HEK293 (cell line): Measurements from ENCODE around the gene EDARADD.

Source experiments
- CTCF ChIA-PET: fragments of 350-600 bp; formaldehyde crosslinking; extraction: SDS; loops from one replicate; lab custom pipeline; 2021; ENCODE audit warnings: antibody characterized with exemption; lab: Yijun Ruan, JAX
- POLR2A ChIA-PET: fragments of 300-600 bp; formaldehyde crosslinking; extraction: SDS; loops from one replicate; lab custom pipeline; 2020; ENCODE audit warnings: antibody characterized with exemption, inconsistent platforms; lab: Yijun Ruan, JAX
- H3K27ac ChIP-seq: fragments of 200-500 bp; sonication (Bioruptor generic); 2 replicates; pipeline ENCODE4 v1.5.1; 2014; ENCODE audit warnings: low read depth, low read length, control low read depth, inconsistent platforms; ENCODE audit errors: extremely low read depth
- H3K36me3 ChIP-seq, 2 experiments: fragments of 200-500 bp in 1 of 2; sonication (Bioruptor generic) in 1 of 2; 1 replicate in 1 of 2; 2 replicates in 1 of 2; pipeline ENCODE4 v1.5.1; 2014 to 2017; ENCODE audit warnings: inconsistent platforms in 2 of 2, low read length in 2 of 2; ENCODE audit not compliant: control insufficient read depth in 2 of 2, insufficient read depth in 1 of 2
- H3K4me1 ChIP-seq: fragments of 200-500 bp; sonication (Bioruptor generic); 2 replicates; pipeline ENCODE4 v1.5.1; 2014; ENCODE audit warnings: mild to moderate bottlenecking, low read length, inconsistent platforms; ENCODE audit not compliant: control insufficient read depth, insufficient read depth
- H3K4me3 ChIP-seq: 2 replicates; pipeline ENCODE4 v1.5.1; 2011; ENCODE audit warnings: low read depth, mild to moderate bottlenecking, control low read depth, low read length, moderate library complexity
- H3K9me3 ChIP-seq: fragments of 200-500 bp; sonication (Bioruptor generic); 2 replicates; pipeline ENCODE4 v1.5.1; 2014; ENCODE audit warnings: low read depth, low read length, inconsistent platforms; ENCODE audit not compliant: control insufficient read depth, insufficient read depth
- KLF1 ChIP-seq: fragments of 450-650 bp; formaldehyde crosslinking; IDR thresholded peaks from 2 replicates; pipeline ENCODE4 v1.5.1; 2016; ENCODE audit warnings: missing biosample characterization, missing genetic modification characterization
- KLF9 ChIP-seq: fragments of 450-650 bp; formaldehyde crosslinking; IDR thresholded peaks from 2 replicates; pipeline ENCODE4 v1.5.1; 2016; ENCODE audit warnings: missing biosample characterization, missing genetic modification characterization, low read depth
- PATZ1 ChIP-seq: fragments of 450-650 bp; formaldehyde crosslinking; IDR thresholded peaks from 2 replicates; pipeline ENCODE4 v1.5.1; 2016; ENCODE audit warnings: missing biosample characterization, missing genetic modification characterization
- PRDM10 ChIP-seq: fragments of 450-650 bp; formaldehyde crosslinking; IDR thresholded peaks from 2 replicates; pipeline ENCODE4 v1.5.1; 2016; ENCODE audit warnings: missing biosample characterization, missing genetic modification characterization
- TCF7L2 ChIP-seq: IDR thresholded peaks from 2 replicates; pipeline ENCODE4 v1.6.1; 2011; ENCODE audit warnings: low read depth, mild to moderate bottlenecking, inconsistent platforms, low read length, moderate library complexity, borderline replicate concordance
- ZNF112 ChIP-seq: fragments of 450-650 bp; formaldehyde crosslinking; IDR thresholded peaks from 2 replicates; pipeline ENCODE4 v1.5.0; 2017; ENCODE audit warnings: missing biosample characterization, missing genetic modification characterization
- ZNF114 ChIP-seq: fragments of 450-650 bp; formaldehyde crosslinking; IDR thresholded peaks from 2 replicates; pipeline ENCODE4 v1.5.0; 2017; ENCODE audit warnings: missing biosample characterization, missing genetic modification characterization
- ZNF132 ChIP-seq: fragments of 450-650 bp; formaldehyde crosslinking; IDR thresholded peaks from 2 replicates; pipeline ENCODE4 v1.5.1; 2017; ENCODE audit warnings: missing biosample characterization, missing genetic modification characterization, borderline replicate concordance
- ZNF23 ChIP-seq: fragments of 450-650 bp; formaldehyde crosslinking; IDR thresholded peaks from 2 replicates; pipeline ENCODE4 v1.5.1; 2016; ENCODE audit warnings: missing biosample characterization, missing genetic modification characterization, borderline replicate concordance
- ZNF239 ChIP-seq: fragments of 450-650 bp; formaldehyde crosslinking; IDR thresholded peaks from 2 replicates; pipeline ENCODE4 v1.5.1; 2016; ENCODE audit warnings: missing biosample characterization, missing genetic modification characterization
- ZNF341 ChIP-seq: fragments of 450-650 bp; formaldehyde crosslinking; IDR thresholded peaks from 2 replicates; pipeline ENCODE4; 2016; ENCODE audit warnings: low read depth, missing biosample characterization, missing genetic modification characterization
- ZNF544 ChIP-seq: fragments of 450-650 bp; formaldehyde crosslinking; IDR thresholded peaks from 2 replicates; pipeline ENCODE4 v1.5.0; 2017; ENCODE audit warnings: missing biosample characterization, missing genetic modification characterization
- ZNF621 ChIP-seq: fragments of 450-650 bp; formaldehyde crosslinking; IDR thresholded peaks from 2 replicates; pipeline ENCODE4 v1.5.1; 2017; ENCODE audit warnings: missing biosample characterization, missing genetic modification characterization
- ZNF629 ChIP-seq: fragments of 450-650 bp; formaldehyde crosslinking; IDR thresholded peaks from 2 replicates; pipeline ENCODE4 v1.5.1; 2017; ENCODE audit warnings: missing biosample characterization, missing genetic modification characterization
- ZNF670 ChIP-seq: fragments of 450-650 bp; formaldehyde crosslinking; IDR thresholded peaks from 2 replicates; pipeline ENCODE4 v1.5.1; 2016; ENCODE audit warnings: missing biosample characterization, missing genetic modification characterization, low read depth
- ZNF777 ChIP-seq: fragments of 450-650 bp; formaldehyde crosslinking; IDR thresholded peaks from 2 replicates; pipeline ENCODE4 v1.5.1; 2017; ENCODE audit warnings: missing biosample characterization, missing genetic modification characterization, borderline replicate concordance
- ZNF792 ChIP-seq: fragments of 450-650 bp; formaldehyde crosslinking; IDR thresholded peaks from 2 replicates; pipeline ENCODE4 v1.5.1; 2016; ENCODE audit warnings: missing biosample characterization, missing genetic modification characterization
- TF ChIP-seq, protein P1 (sequence below): fragments of 450-650 bp; formaldehyde crosslinking; IDR thresholded peaks from 2 replicates; pipeline ENCODE4 v1.5.1; 2016; ENCODE audit warnings: missing biosample characterization, missing genetic modification characterization
- TF ChIP-seq, protein P2 (sequence below): fragments of 450-650 bp; formaldehyde crosslinking; IDR thresholded peaks from 2 replicates; pipeline ENCODE4 v1.5.1; 2016; ENCODE audit warnings: missing biosample characterization, missing genetic modification characterization

The EDARADD gene

DNA sequence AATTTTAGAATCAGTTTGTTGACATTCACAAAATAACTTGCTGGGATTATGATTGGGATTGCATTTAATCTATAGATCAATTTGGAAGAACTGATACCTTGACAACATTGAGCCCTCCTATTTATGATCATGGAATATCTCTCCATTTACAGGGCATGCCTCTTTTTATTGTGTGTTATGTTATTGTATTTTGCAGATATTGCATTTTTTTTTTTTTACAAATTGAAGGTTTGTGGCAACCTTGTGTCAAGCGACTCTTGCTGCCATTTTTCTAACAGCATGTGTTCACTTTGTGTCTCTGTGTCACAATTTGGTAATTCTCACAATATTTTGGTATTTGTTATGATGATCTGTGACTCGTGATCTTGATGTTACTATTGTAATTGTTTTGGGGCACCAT is 46.3 kb downstream of the EDARADD start:
- Histone ChIP-seq H3K36me3 (peaks cover 0 to 7% of the 10 kb centered on the region in 2 experiments; a peak in 1 of 3 replicates), H3K27ac (no peak overlapping the region), H3K4me3 (no peak overlapping the region), H3K4me1 (no peaks in the 10 kb centered on the region), H3K9me3 (no peaks in the 10 kb centered on the region)
- ChIA-PET CTCF (interaction anchor here (2.9 kb wide), 1 partner anchor 11 kb away, joined by 17 read pairs; no protein-coding TSS in a partner anchor), POLR2A (no interaction called here)
- no peak for TF ChIP-seq ZNF629 (tag by site-specific recombination)
- no peak for TF ChIP-seq TCF7L2
- TF ChIP-seq PATZ1 (tag by site-specific recombination) = no peak
- TF ChIP-seq, protein P1, sequence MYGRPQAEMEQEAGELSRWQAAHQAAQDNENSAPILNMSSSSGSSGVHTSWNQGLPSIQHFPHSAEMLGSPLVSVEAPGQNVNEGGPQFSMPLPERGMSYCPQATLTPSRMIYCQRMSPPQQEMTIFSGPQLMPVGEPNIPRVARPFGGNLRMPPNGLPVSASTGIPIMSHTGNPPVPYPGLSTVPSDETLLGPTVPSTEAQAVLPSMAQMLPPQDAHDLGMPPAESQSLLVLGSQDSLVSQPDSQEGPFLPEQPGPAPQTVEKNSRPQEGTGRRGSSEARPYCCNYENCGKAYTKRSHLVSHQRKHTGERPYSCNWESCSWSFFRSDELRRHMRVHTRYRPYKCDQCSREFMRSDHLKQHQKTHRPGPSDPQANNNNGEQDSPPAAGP (tag by site-specific recombination) = no peak
- TF ChIP-seq ZNF132 (tag by site-specific recombination) = no peak
- no peak for TF ChIP-seq ZNF777
- no peak for TF ChIP-seq ZNF23 (tag by site-specific recombination)
- TF ChIP-seq ZNF112 (tag by site-specific recombination) = no peak

GRCh38 chr1:236450779-236451178 is 56.7 kb downstream of the EDARADD start:
- TF ChIP-seq, protein P2, sequence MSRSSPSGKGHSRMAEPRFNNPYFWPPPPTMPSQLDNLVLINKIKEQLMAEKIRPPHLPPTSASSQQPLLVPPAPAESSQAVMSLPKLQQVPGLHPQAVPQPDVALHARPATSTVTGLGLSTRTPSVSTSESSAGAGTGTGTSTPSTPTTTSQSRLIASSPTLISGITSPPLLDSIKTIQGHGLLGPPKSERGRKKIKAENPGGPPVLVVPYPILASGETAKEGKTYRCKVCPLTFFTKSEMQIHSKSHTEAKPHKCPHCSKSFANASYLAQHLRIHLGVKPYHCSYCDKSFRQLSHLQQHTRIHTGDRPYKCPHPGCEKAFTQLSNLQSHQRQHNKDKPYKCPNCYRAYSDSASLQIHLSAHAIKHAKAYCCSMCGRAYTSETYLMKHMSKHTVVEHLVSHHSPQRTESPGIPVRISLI (tag by site-specific recombination) = no peak
- TF ChIP-seq PRDM10 = 0 out of 2 replicates have a peak, but pooled peaks have one; percentile 30
- TF ChIP-seq ZNF621 = no peak
- no peak for TF ChIP-seq ZNF670 (tag by site-specific recombination)
- ChIA-PET POLR2A (interaction anchor here (1.0 kb wide), 1 partner anchor 55 kb away, joined by 3 read pairs; no protein-coding TSS in a partner anchor), CTCF (interaction anchor here (0.6 to 3.7 kb wide), 15 partner anchors 9 to 947 kb away, joined by 3 to 17 read pairs (median 4); no protein-coding TSS in a partner anchor)
- Histone ChIP-seq H3K4me3 (no peak overlapping the region), H3K9me3 (no peaks in the 10 kb centered on the region), H3K4me1 (no peaks in the 10 kb centered on the region), H3K36me3 (no peaks in the 10 kb centered on the region), H3K27ac (no peak overlapping the region)

GRCh38 chr1:236451796-236452373 is 57.8 kb downstream of the EDARADD start:
- ChIA-PET CTCF (interaction anchor here (0.6 to 3.7 kb wide), 33 partner anchors 8 to 1050 kb away, joined by 3 to 17 read pairs (median 4); no protein-coding TSS in a partner anchor), POLR2A (interaction anchor here (1.0 kb wide), 1 partner anchor 56 kb away, joined by 3 read pairs; no protein-coding TSS in a partner anchor)
- Histone ChIP-seq H3K9me3 (no peaks in the 10 kb centered on the region), H3K27ac (no peak overlapping the region), H3K4me3 (no peak overlapping the region), H3K4me1 (no peaks in the 10 kb centered on the region), H3K36me3 (no peaks in the 10 kb centered on the region)
- TF ChIP-seq PATZ1 (tag by site-specific recombination) = peak; percentile 34; the same call in 1 of the 2 replicates
- no peak for TF ChIP-seq ZNF114
- no peak for TF ChIP-seq ZNF629 (tag by site-specific recombination)
- TF ChIP-seq ZNF544 (tag by site-specific recombination) = no peak
- TF ChIP-seq KLF1 (tag by site-specific recombination) = 0 out of 2 replicates have a peak, but pooled peaks have one; percentile 18
- TF ChIP-seq ZNF792 (tag by site-specific recombination) = no peak
- TF ChIP-seq KLF9 = no peak
- no peak for TF ChIP-seq ZNF239 (tag by site-specific recombination)
- 0 out of 2 replicates have a peak, but pooled peaks have one; percentile 8 for TF ChIP-seq ZNF341 (tag by site-specific recombination)
